Progenitor cell of endocrine pancreas (in vitro differentiated cells): ENCODE data around the gene HLCS. TPM values are rescaled to one million over a fixed set of nuclear protein-coding genes. Genes with fewer than 3 reads are reported as not detected.

Experiments
- DNase-seq: peaks from one replicate; pipeline ENCODE4 v3.0.0; 2021; ENCODE audit warnings: low spot score; ENCODE audit not compliant: unreplicated experiment
- H3K27ac Mint-ChIP-seq: 2 replicates; pipeline ENCODE4 v1.8.0; 2021; ENCODE audit warnings: mild to moderate bottlenecking, moderate library complexity, mixed read lengths
- H3K27me3 Mint-ChIP-seq: 2 replicates; pipeline ENCODE4 v1.8.0; 2021; ENCODE audit warnings: mixed read lengths
- H3K36me3 Mint-ChIP-seq: 2 replicates; pipeline ENCODE4 v1.8.0; 2022; ENCODE audit warnings: mixed read lengths; ENCODE audit not compliant: insufficient read depth
- H3K4me1 Mint-ChIP-seq: 2 replicates; pipeline ENCODE4 v1.8.0; 2021; ENCODE audit warnings: low read depth, mixed read lengths
- H3K4me3 Mint-ChIP-seq: 2 replicates; pipeline ENCODE4 v1.8.0; 2021; ENCODE audit warnings: low read depth, mild to moderate bottlenecking, moderate library complexity, mixed read lengths
- H3K9me3 Mint-ChIP-seq: 2 replicates; pipeline ENCODE4 v1.8.0; 2021; ENCODE audit warnings: low read depth, mixed read lengths
- total RNA-seq: library from RNA; stranded (reverse); gene quantifications from 2 replicates; pipeline ENCODE4 v1.2.1, GENCODE V29; 2021
- TF ChIP-seq, protein P1 (sequence below): fragments of 200-600 bp; sonication (generic); IDR thresholded peaks from one replicate; pipeline ENCODE4 v1.5.0; 2021; ENCODE audit warnings: antibody characterized with exemption, mild to moderate bottlenecking; ENCODE audit not compliant: unreplicated experiment

HLCS gene
- total RNA-seq, 1 donor from 2014 or later: 34.3 TPM

DNA sequence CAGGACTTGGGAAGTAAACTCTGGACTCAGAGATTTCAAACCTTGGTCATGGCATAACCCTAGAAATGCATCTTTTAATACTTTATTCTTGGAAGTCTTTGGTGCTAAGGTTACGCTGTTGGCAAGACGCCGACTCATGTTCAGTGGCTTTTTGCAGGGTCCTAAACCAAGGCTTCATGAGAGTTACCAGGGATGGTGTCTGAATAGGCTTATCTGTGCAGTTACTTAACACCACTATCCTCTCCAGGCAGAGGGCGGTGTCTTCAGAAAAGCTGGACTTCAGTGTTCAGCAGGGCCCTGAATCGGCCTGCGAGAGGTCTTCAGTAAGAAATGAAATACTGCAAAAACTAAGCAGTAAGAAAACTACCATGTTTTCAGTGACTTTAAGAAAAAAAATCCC is 209.3 kb downstream of the HLCS start:
- Mint-ChIP-seq H3K9me3 (no peaks in the 10 kb centered on the region), H3K4me3 (no peak overlapping the region), H3K36me3 (peaks cover 23% of the 10 kb centered on the region), H3K27ac (no peak overlapping the region), H3K4me1 (peaks cover 6% of the 10 kb centered on the region), H3K27me3 (no peaks in the 10 kb centered on the region)
- no peak for DNase-seq
- TF ChIP-seq, protein P1, sequence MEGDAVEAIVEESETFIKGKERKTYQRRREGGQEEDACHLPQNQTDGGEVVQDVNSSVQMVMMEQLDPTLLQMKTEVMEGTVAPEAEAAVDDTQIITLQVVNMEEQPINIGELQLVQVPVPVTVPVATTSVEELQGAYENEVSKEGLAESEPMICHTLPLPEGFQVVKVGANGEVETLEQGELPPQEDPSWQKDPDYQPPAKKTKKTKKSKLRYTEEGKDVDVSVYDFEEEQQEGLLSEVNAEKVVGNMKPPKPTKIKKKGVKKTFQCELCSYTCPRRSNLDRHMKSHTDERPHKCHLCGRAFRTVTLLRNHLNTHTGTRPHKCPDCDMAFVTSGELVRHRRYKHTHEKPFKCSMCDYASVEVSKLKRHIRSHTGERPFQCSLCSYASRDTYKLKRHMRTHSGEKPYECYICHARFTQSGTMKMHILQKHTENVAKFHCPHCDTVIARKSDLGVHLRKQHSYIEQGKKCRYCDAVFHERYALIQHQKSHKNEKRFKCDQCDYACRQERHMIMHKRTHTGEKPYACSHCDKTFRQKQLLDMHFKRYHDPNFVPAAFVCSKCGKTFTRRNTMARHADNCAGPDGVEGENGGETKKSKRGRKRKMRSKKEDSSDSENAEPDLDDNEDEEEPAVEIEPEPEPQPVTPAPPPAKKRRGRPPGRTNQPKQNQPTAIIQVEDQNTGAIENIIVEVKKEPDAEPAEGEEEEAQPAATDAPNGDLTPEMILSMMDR: no peak

DNA sequence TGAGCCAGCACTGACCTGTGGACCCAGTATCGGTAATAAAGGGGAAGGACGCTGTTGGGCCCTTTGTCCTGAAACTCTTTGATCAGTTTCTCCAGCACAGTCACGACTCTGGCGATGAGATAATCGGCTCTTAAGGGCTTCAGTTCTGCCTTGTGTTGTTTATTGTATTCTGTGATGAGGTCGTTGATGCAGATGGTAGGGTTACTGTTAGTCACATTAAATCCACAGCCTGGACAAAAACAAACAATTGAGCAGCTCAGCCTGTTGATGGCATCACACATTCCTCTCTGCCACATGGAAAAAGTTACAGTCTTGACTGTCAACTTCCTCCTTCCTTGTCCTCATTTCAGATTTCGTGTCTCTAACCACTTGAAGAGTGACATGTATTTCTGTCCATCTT is 209.9 kb downstream of the HLCS start:
- H3K27ac Mint-ChIP-seq: no peak overlapping the region
- H3K4me1 Mint-ChIP-seq: peaks cover 6% of the 10 kb centered on the region
- DNase-seq: no peak
- H3K36me3 Mint-ChIP-seq: peaks cover 21% of the 10 kb centered on the region
- TF ChIP-seq, protein P1: no peak
- H3K9me3 Mint-ChIP-seq: no peaks in the 10 kb centered on the region
- H3K4me3 Mint-ChIP-seq: no peak overlapping the region
- no peaks in the 10 kb centered on the region for H3K27me3 Mint-ChIP-seq

DNA sequence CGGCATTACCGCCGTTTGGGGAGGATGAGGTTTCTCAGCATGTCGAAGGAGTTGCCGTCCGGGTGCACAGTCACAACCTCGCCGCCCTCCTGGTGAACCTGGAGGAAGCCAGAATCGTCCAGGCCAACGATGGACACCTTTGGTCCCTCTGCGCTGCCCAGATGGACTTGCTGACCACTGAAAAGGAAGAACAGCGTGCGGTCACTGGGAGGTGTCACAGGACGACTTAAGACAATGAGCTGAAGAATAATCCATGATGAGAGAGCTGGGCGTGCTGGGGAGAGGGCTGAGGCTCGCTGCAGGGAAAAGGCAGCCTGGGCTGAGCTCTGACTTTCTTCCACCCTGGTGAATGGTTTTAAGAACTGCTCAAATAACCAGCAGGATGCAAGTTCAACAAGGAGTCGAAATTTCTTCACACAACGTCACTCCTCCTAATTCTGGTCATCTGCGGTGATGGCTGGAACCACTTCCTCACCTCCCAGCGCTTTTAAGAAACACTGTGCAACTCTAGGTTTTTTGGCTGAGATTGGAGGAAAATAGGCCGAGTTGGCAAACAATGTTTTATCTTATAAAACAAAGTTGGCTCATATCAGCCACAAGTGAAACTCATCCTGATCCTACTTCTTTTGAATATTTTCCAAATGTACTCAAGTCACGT is 212.1 kb downstream of the HLCS start:
- Mint-ChIP-seq H3K9me3 (no peaks in the 10 kb centered on the region), H3K4me1 (peaks cover 12% of the 10 kb centered on the region), H3K36me3 (peaks cover 21% of the 10 kb centered on the region), H3K27me3 (peaks cover 13% of the 10 kb centered on the region), H3K4me3 (no peak overlapping the region), H3K27ac (no peak overlapping the region)
- TF ChIP-seq, protein P1: no peak
- no peak for DNase-seq

DNA sequence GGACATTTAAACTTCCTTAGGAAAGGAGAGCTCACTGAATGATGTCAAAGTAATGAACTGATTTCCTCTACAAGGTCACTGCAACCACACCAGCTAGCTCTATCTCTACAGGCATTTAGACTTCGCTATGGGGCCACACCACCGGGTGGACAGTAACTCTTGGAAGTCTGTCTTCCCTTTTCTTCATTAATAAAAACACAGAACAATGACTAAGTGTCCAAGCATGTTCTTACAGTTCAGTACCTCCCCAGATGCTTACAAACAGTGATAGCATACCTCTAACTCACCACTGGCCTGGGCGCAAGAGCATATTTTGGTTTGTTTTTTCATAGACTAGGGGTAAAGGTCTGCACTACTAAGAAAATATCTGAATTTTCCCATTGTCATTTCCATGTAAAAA is 212.9 kb downstream of the HLCS start:
- peaks cover 21% of the 10 kb centered on the region for H3K36me3 Mint-ChIP-seq
- H3K27ac Mint-ChIP-seq: no peak overlapping the region
- TF ChIP-seq, protein P1: no peak
- H3K4me3 Mint-ChIP-seq: no peak overlapping the region
- peaks cover 21% of the 10 kb centered on the region for H3K27me3 Mint-ChIP-seq
- no peak for DNase-seq
- no peaks in the 10 kb centered on the region for H3K9me3 Mint-ChIP-seq
- H3K4me1 Mint-ChIP-seq: peaks cover 12% of the 10 kb centered on the region

DNA sequence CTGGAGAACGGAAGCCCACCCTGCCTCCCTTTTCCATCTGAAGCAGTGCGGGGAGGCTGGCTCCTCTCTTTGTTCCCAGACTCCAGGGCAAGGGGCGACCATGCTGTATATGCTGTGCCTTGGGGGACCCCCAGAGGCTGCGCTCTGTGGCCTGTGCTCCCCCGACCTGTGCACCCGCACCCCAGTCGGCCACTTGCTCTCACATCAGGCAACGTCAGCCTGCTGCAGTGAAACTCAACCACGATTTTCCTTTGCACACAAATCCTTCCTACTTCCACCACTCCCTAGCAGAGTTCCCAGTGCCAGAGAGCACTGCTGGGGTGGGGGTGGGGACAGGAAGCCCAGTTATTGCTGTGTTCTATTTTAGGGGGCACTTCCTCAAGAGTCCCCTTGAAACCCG is 215.1 kb downstream of the HLCS start:
- Mint-ChIP-seq H3K36me3 (peaks cover 19% of the 10 kb centered on the region), H3K27ac (no peak overlapping the region), H3K9me3 (no peaks in the 10 kb centered on the region), H3K4me3 (no peak overlapping the region), H3K27me3 (peaks cover 32% of the 10 kb centered on the region), H3K4me1 (peaks cover 20% of the 10 kb centered on the region)
- TF ChIP-seq, protein P1: no peak
- no peak for DNase-seq
